HepG2 (cell line): ENCODE measurements around the gene GBA3. TPM values are rescaled to one million over a fixed set of nuclear protein-coding genes. Genes with fewer than 3 reads are reported as not detected.

Source experiments
- ATAC-seq: fragments of 200-7000 bp; cut with Tn5 transposase; 3 replicates; pipeline ENCODE4 v1.9.1; 2020; ENCODE audit warnings: mild to moderate bottlenecking, moderate library complexity
- BruUV-seq: library from RNA; stranded (reverse); fragments of 400-500 nt; replicated peaks from 2 replicates; lab custom pipeline; 2021; lab: Mats Ljungman, UMichigan
- CTCF ChIA-PET: fragments of 300-600 bp; formaldehyde crosslinking; extraction: SDS; loops from one replicate; lab custom pipeline; 2021; ENCODE audit warnings: low total read pairs, inconsistent platforms, low intra/inter-chr PET ratio; lab: Yijun Ruan, JAX
- POLR2A ChIA-PET: fragments of 350-600 bp; sonication (Branson Sonifier 250); formaldehyde crosslinking; loops from one replicate; lab custom pipeline; 2020; ENCODE audit warnings: antibody characterized with exemption, inconsistent platforms; lab: Yijun Ruan, JAX
- DNase-seq: peaks from one replicate; pipeline ENCODE4 v3.0.0-alpha.2; 2015; ENCODE audit warnings: low spot score
- FAIRE-seq: peaks from 3 replicates; lab custom pipeline; 2011; peaks lifted over from hg19 to GRCh38; lab: Jason Lieb, UNC
- H2AFZ ChIP-seq: one replicate; pipeline ENCODE4 v1.6.1; 2011; ENCODE audit warnings: low read length, inconsistent platforms
- H3K27ac ChIP-seq: fragments of 300-600 bp; 3 replicates; pipeline ENCODE4 v1.8.0; 2011; ENCODE audit warnings: mixed run types, mild to moderate bottlenecking, mixed read lengths, low read length, inconsistent platforms; ENCODE audit not compliant: insufficient read depth; ENCODE audit errors: extremely low read length
- H3K27me3 ChIP-seq, 2 experiments: fragments of 200-600 bp in 1 of 2; 2 replicates in 1 of 2; 3 replicates in 1 of 2; pipeline versions ENCODE4 v1.6.0 to v1.8.0; 2011; ENCODE audit warnings: low read length in 2 of 2, mild to moderate bottlenecking in 2 of 2, moderate library complexity in 2 of 2, inconsistent platforms in 1 of 2; ENCODE audit not compliant: insufficient read depth in 2 of 2, control insufficient read depth in 1 of 2
- H3K36me3 ChIP-seq, 2 experiments: fragments of 200-600 bp in 1 of 2; replicated peaks in 1 of 2; 2 replicates in 1 of 2; 3 replicates in 1 of 2; pipeline versions ENCODE4 v1.5.1 to v1.8.0; 2011; ENCODE audit warnings: low read length in 2 of 2, inconsistent platforms in 1 of 2; ENCODE audit not compliant: insufficient read depth in 2 of 2, control insufficient read depth in 1 of 2
- H3K4me1 ChIP-seq: 2 replicates; pipeline ENCODE4 v1.5.1; 2012; ENCODE audit warnings: low read length, inconsistent platforms; ENCODE audit not compliant: insufficient read depth
- H3K4me2 ChIP-seq: 2 replicates; pipeline ENCODE4 v1.6.0; 2011; ENCODE audit warnings: low read depth, low read length, inconsistent platforms
- H3K4me3 ChIP-seq, 3 experiments: fragments of 200-600 bp in 1 of 3; sonication (generic), shearing (Covaris generic) in 1 of 3; replicated peaks in 1 of 3; 2 replicates each; pipeline ENCODE4 v1.5.1; 2011 to 2016; ENCODE audit warnings: low read length in 3 of 3, inconsistent platforms in 2 of 3, low read depth in 2 of 3, mild to moderate bottlenecking in 2 of 3, control low read depth in 1 of 3, mixed read lengths in 1 of 3; ENCODE audit not compliant: insufficient read depth in 1 of 3
- H3K79me2 ChIP-seq: one replicate; pipeline ENCODE4 v1.6.1; 2011; ENCODE audit warnings: low read length, inconsistent platforms; ENCODE audit not compliant: insufficient read depth
- H3K9ac ChIP-seq: 2 replicates; pipeline ENCODE4 v1.6.0; 2011; ENCODE audit warnings: mild to moderate bottlenecking, low read depth, low read length, inconsistent platforms; ENCODE audit not compliant: insufficient read depth
- H3K9me3 ChIP-seq: 2 replicates; pipeline ENCODE4 v1.5.1; 2012; ENCODE audit warnings: mild to moderate bottlenecking, low read length
- H4K20me1 ChIP-seq: 2 replicates; pipeline ENCODE4 v1.6.0; 2011; ENCODE audit warnings: inconsistent platforms, mild to moderate bottlenecking, low read length, moderate library complexity; ENCODE audit not compliant: insufficient read depth
- ADNP ChIP-seq: sonication (generic); formaldehyde crosslinking; IDR thresholded peaks from 2 replicates; pipeline ENCODE4 v1.4.0; 2020; ENCODE audit warnings: missing genetic modification reagents
- AGO2 ChIP-seq: fragments of 200-400 bp; formaldehyde crosslinking; optimal IDR thresholded peaks from 2 replicates; pipeline ENCODE3; 2017; ENCODE audit warnings: mild to moderate bottlenecking, low read depth, low read length, moderate library complexity
- ARHGAP35 ChIP-seq: sonication (generic); formaldehyde crosslinking; IDR thresholded peaks from 2 replicates; pipeline ENCODE4 v1.9.0; 2022; ENCODE audit warnings: mild to moderate bottlenecking, inconsistent platforms, moderate library complexity, missing genetic modification reagents, borderline replicate concordance
- CBFB ChIP-seq: sonication (generic); formaldehyde crosslinking; IDR thresholded peaks from 2 replicates; pipeline ENCODE4 v1.4.0; 2020; ENCODE audit warnings: missing genetic modification reagents
- FOSL1 ChIP-seq: sonication (generic); formaldehyde crosslinking; IDR thresholded peaks from 2 replicates; pipeline ENCODE4 v1.9.0; 2021; ENCODE audit warnings: missing genetic modification reagents, borderline replicate concordance
- GFI1 ChIP-seq: sonication (generic); formaldehyde crosslinking; IDR thresholded peaks from 2 replicates; pipeline ENCODE4 v1.5.0; 2020; ENCODE audit warnings: missing genetic modification reagents, mild to moderate bottlenecking, borderline replicate concordance
- KLF11 ChIP-seq: IDR thresholded peaks from 2 replicates; pipeline ENCODE4 v1.6.1; 2016; ENCODE audit warnings: missing compliant biosample characterization
- KMT2A ChIP-seq: sonication (generic); formaldehyde crosslinking; IDR thresholded peaks from 2 replicates; pipeline ENCODE4 v1.4.0; 2020; ENCODE audit warnings: missing genetic modification reagents
- MXD4 ChIP-seq: IDR thresholded peaks from 2 replicates; pipeline ENCODE4 v1.6.1; 2016; ENCODE audit warnings: mild to moderate bottlenecking, missing biosample characterization, missing genetic modification reagents
- MYNN ChIP-seq: sonication (generic); formaldehyde crosslinking; IDR thresholded peaks from 2 replicates; pipeline ENCODE4 v1.4.0; 2020; ENCODE audit warnings: mild to moderate bottlenecking, low read depth, missing genetic modification reagents
- NBN ChIP-seq: fragments of 450-650 bp; conservative IDR thresholded peaks from 2 replicates; pipeline ENCODE4 v1.6.1; 2017
- PHF21A ChIP-seq: sonication (generic); formaldehyde crosslinking; IDR thresholded peaks from 2 replicates; pipeline ENCODE4 v1.5.0; 2020; ENCODE audit warnings: mild to moderate bottlenecking, missing genetic modification reagents
- SATB2 ChIP-seq: sonication (generic); formaldehyde crosslinking; IDR thresholded peaks from 2 replicates; pipeline ENCODE4 v1.5.0; 2020; ENCODE audit warnings: missing genetic modification reagents
- SKI ChIP-seq: fragments of 450-650 bp; IDR thresholded peaks from one replicate; pipeline ENCODE4 v1.6.1; 2018; ENCODE audit warnings: mild to moderate bottlenecking; ENCODE audit not compliant: partially characterized antibody
- SOX6 ChIP-seq, 2 experiments: fragments of 450-650 bp in 1 of 2; sonication (generic) in 1 of 2; formaldehyde crosslinking in 1 of 2; IDR thresholded peaks; 2 replicates each; pipeline versions ENCODE4 v1.4.0 to v1.6.1; 2017 to 2020; ENCODE audit warnings: antibody characterized with exemption in 1 of 2, mild to moderate bottlenecking in 1 of 2, missing genetic modification reagents in 1 of 2
- ZFP1 ChIP-seq: IDR thresholded peaks from 2 replicates; pipeline ENCODE4 v1.6.1; 2016
- ZFYVE20 ChIP-seq: sonication (generic); formaldehyde crosslinking; IDR thresholded peaks from 2 replicates; pipeline ENCODE4 v1.8.0; 2023; ENCODE audit warnings: low read depth, mild to moderate bottlenecking, moderate library complexity, missing genetic modification reagents, borderline replicate concordance
- ZNF205 ChIP-seq: IDR thresholded peaks from 2 replicates; pipeline ENCODE4 v1.6.1; 2018; ENCODE audit warnings: missing biosample characterization, missing genetic modification reagents
- ZNF496 ChIP-seq: sonication (generic); formaldehyde crosslinking; IDR thresholded peaks from 2 replicates; pipeline ENCODE4 v1.8.1; 2023; ENCODE audit warnings: mild to moderate bottlenecking, moderate library complexity, missing genetic modification reagents; ENCODE audit not compliant: insufficient replicate concordance
- ZNF83 ChIP-seq: sonication (generic); formaldehyde crosslinking; IDR thresholded peaks from 2 replicates; pipeline ENCODE4 v1.4.0; 2020; ENCODE audit warnings: missing genetic modification reagents, mild to moderate bottlenecking, borderline replicate concordance
- ZSCAN20 ChIP-seq: sonication (generic); formaldehyde crosslinking; IDR thresholded peaks from 2 replicates; pipeline ENCODE4 v1.4.0; 2020; ENCODE audit warnings: missing genetic modification reagents, mild to moderate bottlenecking, borderline replicate concordance
- WGBS: methylation state at CpG from one replicate; pipeline ENCODE4 v1.1.6; 2017; ENCODE audit warnings: low lambda C conversion rate; 5-methylcytosine and 5-hydroxymethylcytosine counted together
- in situ Hi-C: cut with HindIII; loops from 2 replicates; pipeline ENCODE4 v1.10.0; 2017; ENCODE audit warnings: low pct_unique_long_range_greater_than_20kb; ENCODE audit not compliant: extremely low pct_ligation_motif_present
- intact Hi-C: fragments of 100-400 bp; cut with micrococcal nuclease; formaldehyde crosslinking; loops from one replicate; pipeline ENCODE4 v1.10.0; 2022; ENCODE audit not compliant: unreplicated experiment
- polyA plus RNA-seq, 8 experiments: library from polyadenylated mRNA; depleted of rRNA in 3 of 8; stranded (reverse) in 7 of 8; unstranded in 1 of 8; fragments of >200 nt; fragmentation: Illumina TruSeq in 4 of 8; extraction: Trizol in 4 of 8; gene quantifications; 2 replicates each; pipeline versions ENCODE4 v1.2.1 to v1.2.3, GENCODE V29; 2011 to 2016; ENCODE audit warnings: low read depth in 4 of 8, missing spikeins in 1 of 8, mixed read lengths in 1 of 8; ENCODE audit not compliant: insufficient read depth in 1 of 8
- total RNA-seq, 5 experiments: library from RNA; depleted of rRNA; stranded (reverse); fragments of >200 nt; fragmentation: Illumina TruSeq; extraction: Trizol; gene quantifications; 2 replicates each; pipeline ENCODE4 v1.2.3, GENCODE V29; 2016; ENCODE audit warnings: low read depth in 1 of 5
- TF ChIP-seq, protein P1 (sequence below): sonication (generic); formaldehyde crosslinking; IDR thresholded peaks from 2 replicates; pipeline ENCODE4 v1.4.0; 2020; ENCODE audit warnings: missing genetic modification reagents; ENCODE audit errors: not compliant biosample characterization
- TF ChIP-seq, protein P2 (sequence below): sonication (generic); formaldehyde crosslinking; IDR thresholded peaks from 2 replicates; pipeline ENCODE4 v1.5.0; 2020; ENCODE audit warnings: missing genetic modification reagents
- TF ChIP-seq, protein P3 (sequence below): sonication (generic); formaldehyde crosslinking; IDR thresholded peaks from 2 replicates; pipeline ENCODE4 v1.4.0; 2020; ENCODE audit warnings: low read depth, mild to moderate bottlenecking, missing genetic modification reagents

GBA3 gene
- total and polyA plus RNA-seq, 2 of the 13 experiments (the other 11 are each of a cell fraction or from before 2014, with no cell fraction given) = 0.18 TPM; not detected in 1

DNA sequence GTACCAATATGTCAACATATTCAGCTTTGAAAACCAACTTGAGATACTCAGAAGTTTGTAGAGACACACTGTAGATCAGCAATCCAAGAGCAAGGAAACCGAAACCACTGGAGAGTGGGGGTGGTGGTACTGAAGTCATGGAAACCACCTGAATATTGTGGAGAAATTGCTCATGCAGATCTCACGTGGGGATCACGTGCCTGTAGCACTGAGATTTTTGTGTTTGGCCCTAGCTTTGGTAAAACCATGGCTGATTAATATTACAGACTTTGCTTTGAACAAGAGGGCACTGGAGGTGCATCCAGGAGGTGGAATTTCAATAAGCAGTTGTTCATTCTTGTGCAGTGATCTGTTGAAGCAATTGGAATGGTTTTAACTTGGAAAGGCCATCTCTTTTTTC is 47.2 kb downstream of the GBA3 start (continued):
- TF ChIP-seq, protein P1, sequence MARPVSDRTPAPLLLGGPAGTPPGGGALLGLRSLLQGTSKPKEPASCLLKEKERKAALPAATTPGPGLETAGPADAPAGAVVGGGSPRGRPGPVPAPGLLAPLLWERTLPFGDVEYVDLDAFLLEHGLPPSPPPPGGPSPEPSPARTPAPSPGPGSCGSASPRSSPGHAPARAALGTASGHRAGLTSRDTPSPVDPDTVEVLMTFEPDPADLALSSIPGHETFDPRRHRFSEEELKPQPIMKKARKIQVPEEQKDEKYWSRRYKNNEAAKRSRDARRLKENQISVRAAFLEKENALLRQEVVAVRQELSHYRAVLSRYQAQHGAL = no peak
- TF ChIP-seq GFI1 (CRISPR knock-in tag) (no peak), MXD4 (CRISPR knock-in tag) (no peak), SOX6 (IDR thresholded peaks at IDR 0.05) (no peak), SOX6 (CRISPR knock-in tag; IDR thresholded peaks at IDR 0.05) (no peak)

DNA sequence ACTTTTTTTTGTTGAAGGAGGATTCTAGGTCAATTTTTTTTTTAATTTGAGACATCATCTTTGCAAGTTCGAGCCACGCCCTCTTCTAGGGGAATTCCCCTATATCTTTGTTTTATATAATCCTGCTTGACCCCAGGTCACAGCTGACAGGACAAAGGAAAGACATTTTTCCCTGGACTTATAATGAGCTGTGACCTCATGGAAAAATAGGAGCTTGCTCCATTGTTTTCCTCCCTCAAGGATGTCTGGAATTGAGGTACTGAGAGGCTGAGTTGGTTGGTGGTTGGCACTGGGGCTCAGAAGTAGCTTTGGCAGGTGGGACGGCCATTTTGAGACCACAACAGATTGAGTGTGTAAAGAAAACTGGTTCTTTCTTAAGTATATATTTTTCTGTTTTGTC is 49.0 kb downstream of the GBA3 start:
- Histone ChIP-seq H3K27me3 (no peaks in the 10 kb centered on the region; a peak in 1 of 5 replicates), H3K4me3 (no peak overlapping the region), H3K36me3 (no peaks in the 10 kb centered on the region), H3K4me2 (no peak overlapping the region), H3K79me2 (no peaks in the 10 kb centered on the region), H2AFZ (no peak overlapping the region), H4K20me1 (no peaks in the 10 kb centered on the region), H3K4me1 (no peaks in the 10 kb centered on the region), H3K27ac (no peak overlapping the region), H3K9me3 (no peaks in the 10 kb centered on the region), H3K9ac (no peak overlapping the region)
- TF ChIP-seq ZFYVE20 (CRISPR knock-in tag) (no peak), MYNN (CRISPR knock-in tag) (no peak), SKI (no peak), KLF11 (CRISPR knock-in tag) (no peak), ZNF205 (CRISPR knock-in tag) (no peak), ZFP1 (CRISPR knock-in tag) (no peak), NBN (no peak), AGO2 (no peak), PHF21A (CRISPR knock-in tag) (no peak), FOSL1 (CRISPR knock-in tag) (no peak), ARHGAP35 (no peak), ZNF496 (CRISPR knock-in tag) (no peak), ADNP (CRISPR knock-in tag) (no peak), ZSCAN20 (no peak), KMT2A (CRISPR knock-in tag) (no peak), SATB2 (CRISPR knock-in tag) (no peak), ZNF83 (CRISPR knock-in tag) (no peak), CBFB (CRISPR knock-in tag) (no peak)
- TF ChIP-seq, protein P2, sequence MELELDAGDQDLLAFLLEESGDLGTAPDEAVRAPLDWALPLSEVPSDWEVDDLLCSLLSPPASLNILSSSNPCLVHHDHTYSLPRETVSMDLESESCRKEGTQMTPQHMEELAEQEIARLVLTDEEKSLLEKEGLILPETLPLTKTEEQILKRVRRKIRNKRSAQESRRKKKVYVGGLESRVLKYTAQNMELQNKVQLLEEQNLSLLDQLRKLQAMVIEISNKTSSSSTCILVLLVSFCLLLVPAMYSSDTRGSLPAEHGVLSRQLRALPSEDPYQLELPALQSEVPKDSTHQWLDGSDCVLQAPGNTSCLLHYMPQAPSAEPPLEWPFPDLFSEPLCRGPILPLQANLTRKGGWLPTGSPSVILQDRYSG = no peak
- TF ChIP-seq, protein P3, sequence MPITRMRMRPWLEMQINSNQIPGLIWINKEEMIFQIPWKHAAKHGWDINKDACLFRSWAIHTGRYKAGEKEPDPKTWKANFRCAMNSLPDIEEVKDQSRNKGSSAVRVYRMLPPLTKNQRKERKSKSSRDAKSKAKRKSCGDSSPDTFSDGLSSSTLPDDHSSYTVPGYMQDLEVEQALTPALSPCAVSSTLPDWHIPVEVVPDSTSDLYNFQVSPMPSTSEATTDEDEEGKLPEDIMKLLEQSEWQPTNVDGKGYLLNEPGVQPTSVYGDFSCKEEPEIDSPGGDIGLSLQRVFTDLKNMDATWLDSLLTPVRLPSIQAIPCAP (CRISPR knock-in tag) = no peak
- in situ Hi-C loops (no loop called here), intact Hi-C loops (no loop called here)
- ChIA-PET POLR2A (no interaction called here), CTCF (no interaction called here)
- no TSS peak for BruUV-seq
- ATAC-seq = no peak
- FAIRE-seq = no peak
- no peak for DNase-seq
- WGBS = 9% methylated on average over 3 of the region's 3 CpGs
